Caco-2 (cell line): Measurements from ENCODE around the gene FSTL3. TPM values are rescaled to one million over a fixed set of nuclear protein-coding genes. Genes with fewer than 3 reads are reported as not detected.

Source experiments
- BruUV-seq: library from RNA; stranded (reverse); fragments of 400-500 nt; replicated peaks from 2 replicates; lab custom pipeline; 2021; lab: Mats Ljungman, UMichigan
- CTCF ChIA-PET: fragments of 300-600 bp; sonication (Branson Sonifier 250); formaldehyde crosslinking; loops from one replicate; lab custom pipeline; 2022; ENCODE audit warnings: antibody characterized with exemption; lab: Charles Lee
- POLR2A ChIA-PET: fragments of 300-600 bp; sonication (Branson Sonifier 250); formaldehyde crosslinking; loops from one replicate; lab custom pipeline; 2022; ENCODE audit warnings: antibody characterized with exemption; lab: Charles Lee
- DNase-seq, 2 experiments: peaks; one replicate each; pipeline versions ENCODE4 v3.0.0 to v3.0.0-alpha.2; 2020 to 2022
- H3K27me3 ChIP-seq: replicated peaks from 2 replicates; pipeline ENCODE4 v1.6.0; 2011; ENCODE audit warnings: low read length; ENCODE audit not compliant: control insufficient read depth, insufficient read depth
- H3K36me3 ChIP-seq: 2 replicates; pipeline ENCODE4 v1.5.1; 2011; ENCODE audit warnings: low read length; ENCODE audit not compliant: control insufficient read depth, insufficient read depth
- H3K4me1 ChIP-seq: fragments of 250-450 bp; sonication (Bioruptor Pico); 2 replicates; pipeline ENCODE4 v1.5.1; 2020; ENCODE audit warnings: mild to moderate bottlenecking
- H3K4me3 ChIP-seq: 2 replicates; pipeline ENCODE4 v1.5.1; 2011; ENCODE audit warnings: low read depth, mild to moderate bottlenecking, control low read depth, low read length
- H3K9me3 ChIP-seq: fragments of 250-450 bp; sonication (Bioruptor Pico); 2 replicates; pipeline ENCODE4 v1.5.1; 2020; ENCODE audit warnings: mild to moderate bottlenecking, moderate library complexity
- H3K27ac Mint-ChIP-seq: one replicate; pipeline ENCODE4 v1.8.0; 2022; ENCODE audit warnings: mixed read lengths; ENCODE audit not compliant: unreplicated experiment
- H3K27me3 Mint-ChIP-seq: one replicate; pipeline ENCODE4 v1.8.0; 2022; ENCODE audit warnings: mixed read lengths; ENCODE audit not compliant: insufficient read depth, unreplicated experiment
- H3K36me3 Mint-ChIP-seq: one replicate; pipeline ENCODE4 v1.8.0; 2022; ENCODE audit warnings: mild to moderate bottlenecking, mixed read lengths; ENCODE audit not compliant: insufficient read depth, unreplicated experiment
- H3K4me1 Mint-ChIP-seq: one replicate; pipeline ENCODE4 v1.8.0; 2022; ENCODE audit warnings: low read depth, mixed read lengths; ENCODE audit not compliant: unreplicated experiment
- H3K4me3 Mint-ChIP-seq: one replicate; pipeline ENCODE4 v1.8.0; 2022; ENCODE audit warnings: mild to moderate bottlenecking, moderate library complexity, mixed read lengths; ENCODE audit not compliant: unreplicated experiment
- H3K9me3 Mint-ChIP-seq: one replicate; pipeline ENCODE4 v1.8.0; 2022; ENCODE audit warnings: mixed read lengths; ENCODE audit not compliant: unreplicated experiment
- CTCF ChIP-seq, 2 experiments: fragments of 200-600 bp in 1 of 2; IDR thresholded peaks; 1 replicate in 1 of 2; 2 replicates in 1 of 2; pipeline versions ENCODE4 v1.5.1 to v1.8.0; 2011 to 2022; ENCODE audit warnings: antibody characterized with exemption in 1 of 2, control low read depth in 1 of 2, inconsistent platforms in 1 of 2, low read depth in 1 of 2, low read length in 1 of 2, mild to moderate bottlenecking in 1 of 2, moderate library complexity in 1 of 2; ENCODE audit not compliant: insufficient read depth in 1 of 2, severe bottlenecking in 1 of 2, unreplicated experiment in 1 of 2
- intact Hi-C: fragments of 100-400 bp; cut with micrococcal nuclease; formaldehyde crosslinking; loops from one replicate; pipeline ENCODE4 v1.10.0; 2022; ENCODE audit not compliant: unreplicated experiment
- total RNA-seq: library from RNA; stranded (reverse); gene quantifications from 2 replicates; pipeline ENCODE4 v1.2.3, GENCODE V29; 2022

The FSTL3 gene
- total RNA-seq, 1 experiment from 2014 or later: 26.3 TPM

GRCh38 chr19:655691-656090, 20.5 kb upstream of the FSTL3 start:
- ChIA-PET POLR2A (no interaction called here), CTCF (no interaction called here)
- peaks cover 66% of the 10 kb centered on the region for H3K36me3 Mint-ChIP-seq
- no peak for TF ChIP-seq CTCF (IDR thresholded peaks at IDR 0.05; ENCODE audit: insufficient read depth in 1 of 2, low read depth in 1 of 2, low read length in 1 of 2, severe bottlenecking in 1 of 2, unreplicated experiment in 1 of 2)
- H3K4me1 ChIP-seq: peaks cover 8% of the 10 kb centered on the region; the same call in 1 of the 2 replicates
- peaks cover 4% of the 10 kb centered on the region for H3K36me3 ChIP-seq
- no peaks in the 10 kb centered on the region for H3K27me3 ChIP-seq
- no peaks in the 10 kb centered on the region for H3K9me3 ChIP-seq
- no peak for DNase-seq
- no peaks in the 10 kb centered on the region for H3K9me3 Mint-ChIP-seq
- H3K27me3 Mint-ChIP-seq: no peaks in the 10 kb centered on the region
- no peak overlapping the region for H3K4me3 Mint-ChIP-seq
- H3K4me1 Mint-ChIP-seq: no peaks in the 10 kb centered on the region
- BruUV-seq: no TSS peak
- H3K27ac Mint-ChIP-seq: no peak overlapping the region
- no peak overlapping the region for H3K4me3 ChIP-seq
- intact Hi-C loops: no loop called here

- no peak overlapping the region for H3K27ac Mint-ChIP-seq
- Histone ChIP-seq H3K4me1 (peaks cover 14% of the 10 kb centered on the region), H3K9me3 (no peaks in the 10 kb centered on the region), H3K27me3 (no peaks in the 10 kb centered on the region), H3K36me3 (peaks cover 4% of the 10 kb centered on the region), H3K4me3 (no peak overlapping the region)
- H3K4me1 Mint-ChIP-seq: no peaks in the 10 kb centered on the region
- no peak for DNase-seq
- no peaks in the 10 kb centered on the region for H3K27me3 Mint-ChIP-seq
- H3K36me3 Mint-ChIP-seq: peaks cover 70% of the 10 kb centered on the region
- intact Hi-C loops: no loop called here
- no peak for TF ChIP-seq CTCF (IDR thresholded peaks at IDR 0.05; ENCODE audit: insufficient read depth in 1 of 2, low read depth in 1 of 2, low read length in 1 of 2, severe bottlenecking in 1 of 2, unreplicated experiment in 1 of 2)
- no peaks in the 10 kb centered on the region for H3K9me3 Mint-ChIP-seq
- H3K4me3 Mint-ChIP-seq: no peak overlapping the region
- ChIA-PET POLR2A (no interaction called here), CTCF (no interaction called here)
- no TSS peak for BruUV-seq
These were observed 19.2 kb upstream of the FSTL3 start for GRCh38 chr19:656751-657559.

GRCh38 chr19:657611-658010, 18.6 kb upstream of the FSTL3 start:
- H3K9me3 ChIP-seq: no peaks in the 10 kb centered on the region
- H3K4me1 Mint-ChIP-seq: no peaks in the 10 kb centered on the region
- H3K4me3 ChIP-seq: no peak overlapping the region
- peaks cover 14% of the 10 kb centered on the region for H3K4me1 ChIP-seq
- ChIA-PET POLR2A (no interaction called here), CTCF (no interaction called here)
- no peak overlapping the region for H3K4me3 Mint-ChIP-seq
- peaks cover 4% of the 10 kb centered on the region for H3K36me3 ChIP-seq
- no peaks in the 10 kb centered on the region for H3K9me3 Mint-ChIP-seq
- peaks cover 69% of the 10 kb centered on the region for H3K36me3 Mint-ChIP-seq
- H3K27me3 Mint-ChIP-seq: no peaks in the 10 kb centered on the region
- intact Hi-C loops: no loop called here
- BruUV-seq: no TSS peak
- H3K27me3 ChIP-seq: no peaks in the 10 kb centered on the region
- DNase-seq: no peak
- TF ChIP-seq CTCF (IDR thresholded peaks at IDR 0.05; ENCODE audit: insufficient read depth in 1 of 2, low read depth in 1 of 2, low read length in 1 of 2, severe bottlenecking in 1 of 2, unreplicated experiment in 1 of 2): no peak
- H3K27ac Mint-ChIP-seq: no peak overlapping the region
